GM21515 (cell line): ENCODE measurements around the gene TAOK2.
"Not testable (repeated sequence)": the region's sequence is repeated elsewhere in the genome, so short reads cannot be mapped to it uniquely, and the experiment has no call there.

Source experiments
- ATAC-seq: cut with Tn5 transposase; IDR thresholded peaks from one replicate; pipeline ENCODE4 v1.9.1; 2021; ENCODE audit not compliant: unreplicated experiment

Gene TAOK2

DNA sequence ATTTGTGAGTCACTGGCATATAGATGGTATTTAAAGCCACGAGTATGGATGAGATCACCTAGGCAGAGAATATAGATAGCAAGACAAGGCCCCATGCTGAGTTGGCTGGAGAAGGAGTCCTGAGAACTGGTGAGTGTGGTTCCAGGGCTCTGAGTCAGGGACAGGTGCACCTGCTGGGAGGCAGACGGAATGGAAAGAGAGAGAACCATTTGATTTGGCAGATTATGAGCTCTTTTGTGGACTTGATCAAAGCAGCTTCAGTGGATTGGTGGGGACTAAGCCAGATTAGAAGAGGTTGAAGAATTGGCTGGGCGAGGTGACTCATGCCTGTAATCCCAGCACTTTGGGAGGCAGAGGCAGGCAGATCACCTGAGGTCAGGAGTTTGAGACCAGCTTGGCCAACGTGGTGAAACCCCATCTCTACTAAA is 45.1 kb downstream of the TAOK2 start:
- ATAC-seq = no peak

DNA sequence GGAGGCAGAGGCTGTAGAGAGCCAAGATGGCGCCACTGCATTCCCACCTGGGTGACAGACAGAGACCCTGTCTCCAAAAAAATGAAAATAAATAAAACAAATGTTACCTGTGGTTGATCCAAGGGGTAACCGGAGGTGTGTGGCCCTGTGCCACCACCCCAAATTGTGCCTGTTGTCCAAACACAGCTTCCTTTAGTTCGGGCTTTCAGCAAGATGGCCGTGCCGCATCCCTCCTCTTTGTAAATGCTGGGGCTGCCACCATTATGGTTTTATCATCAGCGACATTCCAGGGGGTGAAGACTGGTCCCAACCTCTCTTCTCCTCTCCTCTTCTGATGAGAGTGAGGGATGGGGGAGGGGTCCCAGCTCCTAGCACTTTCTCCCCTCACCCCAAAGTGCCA is 49.2 kb downstream of the TAOK2 start, which contains the start of gene C16orf92:
C16orf92 (plus strand) TSS at position 312 of the 400 bp plus-strand sequence. CDS start 143 bp downstream, outside the sequence.
- ATAC-seq = no peak

DNA sequence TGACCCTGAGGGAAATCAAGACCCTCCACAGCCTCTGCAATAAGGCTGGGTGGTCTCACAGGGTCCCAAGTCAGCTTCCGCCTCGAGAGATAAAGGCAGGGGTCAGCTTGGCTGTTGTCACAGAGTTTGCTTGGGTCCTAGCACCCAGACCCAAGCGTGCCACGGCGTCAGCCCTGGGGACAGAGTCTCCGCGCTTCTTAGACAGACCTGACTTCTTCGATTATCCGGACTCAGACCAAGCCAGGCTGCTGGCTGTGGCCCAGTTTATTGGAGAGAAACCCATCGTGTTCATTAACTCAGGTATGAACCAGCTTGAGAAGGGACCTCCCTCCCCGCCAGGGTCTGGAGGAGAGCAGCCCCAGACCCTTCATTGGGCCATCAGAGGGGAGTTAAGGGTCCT is 49.9 kb downstream of the TAOK2 start:
- no peak for ATAC-seq

DNA sequence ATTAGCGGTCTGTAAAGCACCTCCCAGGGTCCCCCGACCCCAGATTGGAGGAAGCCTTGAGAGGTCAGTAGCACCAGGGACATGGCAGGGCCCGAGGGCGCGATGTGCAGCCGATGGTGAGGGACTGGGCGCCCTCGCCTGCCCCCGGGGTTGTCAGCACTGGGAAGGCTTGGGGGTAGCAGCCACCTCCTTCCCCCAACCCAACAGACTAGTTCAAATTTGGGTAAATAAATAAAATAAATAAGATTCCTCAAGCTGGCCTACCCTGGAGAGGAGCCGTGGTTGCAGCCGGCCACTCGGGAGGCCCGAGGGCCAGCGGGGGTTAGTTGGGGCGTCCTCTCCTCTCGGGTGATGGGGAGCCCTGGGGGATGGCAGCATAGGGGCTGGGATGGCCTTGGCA is 50.8 kb downstream of the TAOK2 start:
- ATAC-seq = no peak

- no peak for ATAC-seq
Measured at GRCh38 chr16:30025156-30025555, 51.5 kb downstream of the TAOK2 start.

DNA sequence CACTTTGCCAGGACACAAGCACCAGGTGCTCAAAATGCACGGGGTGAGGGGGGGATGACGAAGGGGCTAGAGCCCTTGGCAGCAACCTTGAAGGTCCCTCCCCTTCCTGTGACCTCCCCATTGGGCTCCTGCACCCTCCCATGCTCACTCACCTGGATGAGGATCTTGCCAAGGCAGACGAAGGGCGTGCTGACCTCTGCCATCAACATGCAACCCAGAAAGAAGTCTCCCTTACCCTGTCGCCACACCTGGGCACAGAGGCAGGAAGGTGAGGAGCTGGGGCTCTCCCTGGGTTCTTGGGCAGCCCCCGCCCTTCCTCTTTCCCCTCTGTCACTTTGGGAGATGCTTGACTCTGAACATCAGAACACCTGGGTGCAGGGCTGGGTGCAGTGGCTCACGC is 51.9 kb downstream of the TAOK2 start:
- no peak for ATAC-seq

DNA sequence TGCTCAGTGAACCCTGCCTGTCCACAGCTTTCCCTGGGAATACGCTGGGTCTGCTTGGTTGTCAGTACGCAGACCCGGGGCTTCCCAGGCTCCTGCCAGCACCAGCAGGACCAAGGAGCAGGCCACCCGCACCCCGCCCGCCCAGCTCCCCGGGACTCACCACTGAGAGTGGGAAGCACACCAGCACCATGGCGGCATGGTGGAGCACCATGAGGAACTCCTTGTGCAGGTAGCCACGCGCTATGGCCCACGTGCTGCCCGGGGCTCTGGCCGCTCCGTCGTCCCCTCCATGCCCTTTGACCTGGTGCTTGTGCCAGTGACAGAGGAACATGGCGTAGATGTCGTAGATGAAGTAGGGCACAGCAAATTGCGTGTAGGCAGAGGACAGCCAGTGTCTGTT is 52.8 kb downstream of the TAOK2 start:
- ATAC-seq = no peak

DNA sequence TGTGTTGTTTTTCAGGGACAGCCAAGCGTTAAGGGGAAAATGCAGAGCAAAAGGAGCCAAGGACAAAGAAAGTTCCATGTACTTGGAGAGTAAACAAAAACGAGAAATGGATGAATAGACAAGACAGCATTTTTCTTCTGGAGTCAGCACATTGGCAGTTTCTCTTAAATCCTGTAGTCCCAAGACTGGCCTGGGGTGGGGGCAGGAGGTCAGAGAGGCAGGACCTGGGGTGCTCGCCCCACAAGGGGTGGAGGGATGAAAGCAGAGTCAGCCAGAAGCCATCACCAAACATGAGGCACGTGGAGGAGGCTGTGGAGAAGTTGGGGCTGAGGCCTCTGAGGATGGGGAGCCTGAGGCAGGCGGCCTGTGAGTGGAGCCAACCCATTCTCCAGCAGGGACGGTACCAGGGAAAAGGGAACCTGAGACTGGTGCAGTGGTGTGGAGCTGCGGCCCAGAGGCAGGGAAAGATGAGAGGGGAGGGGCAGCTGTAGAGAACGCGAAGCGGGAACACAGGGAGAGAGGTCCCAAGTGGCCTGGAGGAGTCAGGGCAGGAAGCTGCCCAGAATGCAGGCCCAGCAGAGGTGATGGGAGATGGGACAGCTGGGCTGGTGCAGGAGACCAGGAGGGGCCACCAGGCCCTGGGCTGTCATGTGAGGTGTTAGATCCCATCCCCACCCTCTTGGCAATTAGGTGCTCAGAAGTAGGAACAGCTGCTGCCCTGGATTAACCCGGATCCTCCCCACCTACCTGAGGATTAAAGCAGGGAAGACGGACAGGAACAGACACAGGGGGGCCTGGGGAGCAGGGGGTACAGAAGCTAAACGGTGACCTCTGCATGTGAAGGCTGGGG is 54.1 kb downstream of the TAOK2 start:
- no peak for ATAC-seq

DNA sequence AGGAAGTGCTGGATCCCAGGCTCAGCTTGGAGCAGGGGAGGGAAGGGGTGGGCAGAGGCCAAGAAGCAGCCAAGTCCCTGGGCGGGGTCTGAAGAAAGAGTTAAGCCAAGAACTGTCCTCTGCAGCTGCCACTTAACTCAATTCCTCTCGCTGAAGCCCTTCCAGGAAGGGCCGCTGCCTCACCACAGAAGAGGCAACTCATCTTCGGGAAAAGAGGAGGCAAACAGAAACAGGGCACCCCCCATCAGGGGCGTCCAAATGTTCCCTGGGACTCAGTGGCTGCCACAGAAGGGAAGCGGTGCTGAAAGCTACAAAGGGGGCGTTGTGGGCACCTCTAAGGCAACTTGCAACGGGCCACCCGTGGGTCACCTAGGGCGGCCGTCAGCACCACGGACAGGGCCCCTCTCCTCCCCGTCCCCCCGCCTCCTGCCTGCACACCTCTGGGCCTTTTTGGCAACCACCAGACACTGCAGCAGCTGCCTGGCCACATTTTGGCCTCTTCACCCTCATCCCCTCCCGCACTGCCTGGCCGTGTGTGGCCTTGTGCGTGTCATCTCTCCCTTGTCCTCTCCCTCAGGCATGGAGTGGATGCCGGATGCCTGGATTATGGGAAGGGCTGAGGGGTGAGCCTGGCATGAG is 54.9 kb downstream of the TAOK2 start:
- no peak for ATAC-seq

GRCh38 chr16:30030011-30030685 is 56.5 kb downstream of the TAOK2 start:
- ATAC-seq = no peak

- ATAC-seq = no peak
Measured at GRCh38 chr16:30030841-30031413, 57.3 kb downstream of the TAOK2 start, which contains the start of gene TLCD3B. TSS of gene TLCD3B (minus strand) at chr16:30031271. CDS start at chr16:30030527, 744 bp downstream.

DNA sequence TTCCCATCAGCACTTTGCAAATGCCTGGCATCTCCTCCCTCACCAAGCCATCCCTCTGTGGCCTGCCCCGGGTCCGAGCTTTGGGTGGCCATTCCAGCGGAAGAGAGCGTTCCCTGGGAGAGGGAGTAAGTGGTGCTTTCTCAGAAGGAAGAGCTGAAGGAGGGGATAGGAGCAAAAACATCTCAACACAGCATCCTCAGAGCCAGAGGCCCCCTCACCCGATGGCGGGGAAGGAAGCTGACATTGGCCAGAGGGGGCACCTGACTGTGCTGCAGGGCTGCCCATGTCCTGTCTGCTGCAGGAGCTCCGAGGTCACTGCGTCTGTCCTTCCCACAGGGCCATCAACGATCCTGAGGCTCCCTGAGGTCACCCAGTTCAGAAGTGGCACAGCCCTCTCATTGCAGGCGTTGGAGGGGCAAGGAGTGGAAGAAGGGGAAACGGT is 57.8 kb downstream of the TAOK2 start:
- no peak for ATAC-seq

GRCh38 chr16:30032083-30032819 is 58.6 kb downstream of the TAOK2 start:
- ATAC-seq = no peak

DNA sequence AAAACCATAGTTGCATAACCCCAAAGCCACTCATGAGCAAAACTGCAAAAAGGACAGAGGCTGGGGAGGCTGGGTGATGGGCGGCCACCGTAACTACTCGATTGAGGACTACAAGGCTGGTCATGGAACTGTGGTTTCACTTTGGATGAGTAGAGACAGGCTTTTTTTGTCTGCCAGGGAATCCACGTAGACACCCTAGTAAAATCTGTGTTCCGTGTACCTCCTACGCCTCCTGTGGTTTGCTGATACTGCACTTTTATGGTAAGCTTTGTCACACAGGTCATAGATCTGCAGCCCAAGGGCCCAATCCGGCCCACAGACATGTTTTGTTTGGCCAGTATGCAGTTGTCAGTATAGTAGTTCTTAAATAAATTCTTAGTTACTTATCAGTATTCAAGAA is 59.6 kb downstream of the TAOK2 start:
- no peak for ATAC-seq

DNA sequence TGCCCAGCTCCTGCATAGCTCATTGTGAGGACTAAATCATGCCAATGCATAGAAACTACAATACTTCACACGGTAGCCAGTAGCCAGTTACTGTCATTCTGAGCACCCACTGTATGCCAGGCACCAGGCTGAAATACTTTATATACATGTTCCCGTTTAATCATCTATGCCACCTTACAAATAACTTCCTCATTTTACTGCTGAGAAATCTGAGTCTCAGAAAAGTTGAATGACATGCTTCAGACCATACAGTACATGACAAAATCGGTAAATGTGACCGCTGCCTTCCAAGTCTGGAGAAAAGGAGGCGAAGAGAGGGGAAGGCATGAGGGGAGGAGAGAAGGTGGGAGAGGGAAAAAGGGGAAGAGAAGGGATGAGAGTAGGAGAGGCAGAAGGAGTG is 66.6 kb downstream of the TAOK2 start:
- ATAC-seq = no peak

DNA sequence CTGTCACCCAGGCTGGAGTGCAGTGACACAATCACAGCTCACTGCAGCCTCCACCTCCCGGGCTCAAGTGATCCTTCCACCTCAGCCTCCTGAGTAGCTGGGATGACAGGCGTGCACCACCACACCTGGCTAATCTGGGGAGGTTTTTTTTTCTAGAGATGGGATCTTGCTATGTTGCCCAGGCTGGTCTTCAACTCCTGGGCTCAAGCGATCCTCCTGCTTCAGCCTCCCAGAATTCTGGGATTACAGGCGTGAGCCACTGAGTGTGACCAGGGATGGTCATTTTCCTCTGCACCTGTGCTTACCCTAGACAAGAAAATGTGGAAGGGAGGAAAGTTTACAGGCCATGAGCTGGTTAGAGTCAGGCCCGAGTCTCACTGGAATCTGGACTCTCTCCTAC is 67.0 kb downstream of the TAOK2 start:
- not testable (repeated sequence) for ATAC-seq

DNA sequence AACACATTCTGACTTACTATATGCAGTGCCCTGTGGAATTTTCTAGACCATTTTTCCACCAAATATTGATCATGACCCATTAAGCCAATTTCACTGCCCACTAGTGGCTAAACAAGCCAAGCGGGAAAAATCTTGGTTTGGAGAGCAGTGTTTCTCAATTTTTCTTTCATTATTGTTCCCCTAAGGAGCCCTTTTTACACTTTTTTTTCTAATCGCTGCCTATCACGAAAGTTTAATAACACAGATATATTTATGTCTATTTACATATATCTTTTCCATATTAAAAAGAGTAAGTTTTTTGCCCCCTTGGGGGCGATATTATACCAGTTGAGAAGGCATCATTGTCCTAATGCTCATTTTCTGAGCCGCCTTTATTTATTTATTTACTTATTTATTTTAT is 68.2 kb downstream of the TAOK2 start:
- no peak for ATAC-seq
